Loucy (cell line): ENCODE data around the gene TMEM45B.
"Not testable (repeated sequence)": the region's sequence is repeated elsewhere in the genome, so short reads cannot be mapped to it uniquely, and the experiment has no call there.

Experiments used
- H2AFZ ChIP-seq: fragments of 200-600 bp; sonication (generic); 2 replicates; pipeline ENCODE4 v1.6.0; 2016; ENCODE audit warnings: antibody characterized with exemption, mild to moderate bottlenecking, low read length, moderate library complexity
- H3F3A ChIP-seq: fragments of 200-600 bp; 2 replicates; pipeline ENCODE4 v1.6.0; 2016; ENCODE audit warnings: antibody characterized with exemption, low read depth, mild to moderate bottlenecking
- H3K27me3 ChIP-seq: fragments of 200-600 bp; sonication (generic); 2 replicates; pipeline ENCODE4 v1.6.1; 2014; ENCODE audit warnings: low read length, mild to moderate bottlenecking; ENCODE audit not compliant: insufficient read depth, poor library complexity, severe bottlenecking
- H3K36me3 ChIP-seq: fragments of 200-600 bp; sonication (generic); 2 replicates; pipeline ENCODE4 v1.6.1; 2016; ENCODE audit warnings: low read length; ENCODE audit not compliant: insufficient read depth
- H3K4me1 ChIP-seq: fragments of 200-600 bp; sonication (generic); 2 replicates; pipeline ENCODE4 v1.5.1; 2014; ENCODE audit warnings: low read length, mild to moderate bottlenecking; ENCODE audit not compliant: insufficient read depth, poor library complexity, severe bottlenecking
- H3K4me2 ChIP-seq: fragments of 200-600 bp; sonication (generic); 2 replicates; pipeline ENCODE4 v1.6.0; 2014; ENCODE audit warnings: antibody characterized with exemption, low read length, low read depth, mild to moderate bottlenecking; ENCODE audit not compliant: poor library complexity, severe bottlenecking
- H3K4me3 ChIP-seq: fragments of 200-600 bp; sonication (generic); 2 replicates; pipeline ENCODE4 v1.5.1; 2014; ENCODE audit warnings: low read length, mild to moderate bottlenecking, mixed read lengths; ENCODE audit not compliant: poor library complexity, severe bottlenecking
- H3K79me2 ChIP-seq: fragments of 200-600 bp; sonication (generic); 2 replicates; pipeline ENCODE4 v1.6.1; 2014; ENCODE audit warnings: low read length; ENCODE audit not compliant: insufficient read depth
- H3K9ac ChIP-seq: fragments of 200-600 bp; sonication (generic); 2 replicates; pipeline ENCODE4 v1.6.0; 2014; ENCODE audit warnings: mild to moderate bottlenecking, low read depth, low read length, moderate library complexity; ENCODE audit not compliant: poor library complexity, severe bottlenecking
- H3K9me2 ChIP-seq: fragments of 200-600 bp; sonication (generic); replicated peaks from 2 replicates; pipeline ENCODE4 v1.6.1; 2016; ENCODE audit warnings: low read depth, low read length, mixed read lengths
- H3K9me3 ChIP-seq: fragments of 200-600 bp; sonication (generic); 2 replicates; pipeline ENCODE4 v1.6.1; 2014; ENCODE audit warnings: mild to moderate bottlenecking, antibody characterized with exemption, low read length, low read depth; ENCODE audit not compliant: insufficient read depth
- H4K20me1 ChIP-seq: fragments of 200-600 bp; sonication (generic); 2 replicates; pipeline ENCODE4 v1.6.0; 2014; ENCODE audit warnings: antibody characterized with exemption, low read length, mild to moderate bottlenecking; ENCODE audit not compliant: insufficient read depth, poor library complexity, severe bottlenecking
- CTCF ChIP-seq: fragments of 200-600 bp; sonication (generic); conservative IDR thresholded peaks from 2 replicates; pipeline ENCODE4 v1.5.1; 2014; ENCODE audit warnings: mild to moderate bottlenecking, antibody characterized with exemption, low read length
- EZH2phosphoT487 ChIP-seq: fragments of 200-600 bp; IDR thresholded peaks from 2 replicates; pipeline ENCODE4 v1.6.1; 2018; ENCODE audit warnings: antibody characterized with exemption, mild to moderate bottlenecking, moderate library complexity, borderline replicate concordance

The TMEM45B gene

GRCh38 chr11:129866311-129866710 is 50.7 kb downstream of the TMEM45B start:
- H3K4me1 ChIP-seq: peaks cover 7% of the 10 kb centered on the region

GRCh38 chr11:129868626-129869025 is 53.0 kb downstream of the TMEM45B start:
- not testable (repeated sequence) for H3F3A ChIP-seq, H3K9me2 ChIP-seq, H3K9me3 ChIP-seq, H4K20me1 ChIP-seq, H3K4me3 ChIP-seq, H3K79me2 ChIP-seq, H3K9ac ChIP-seq, H3K4me2 ChIP-seq, H2AFZ ChIP-seq, H3K27me3 ChIP-seq, H3K4me1 ChIP-seq
- H3K36me3 ChIP-seq: peaks cover 98% of the 10 kb centered on the region

More at GRCh38 chr11:129866311-129866710, 50.7 kb downstream of the TMEM45B start:
- H3K79me2 ChIP-seq: no peaks in the 10 kb centered on the region
- no peaks in the 10 kb centered on the region for H3K9me3 ChIP-seq
- H4K20me1 ChIP-seq: no peaks in the 10 kb centered on the region
- H2AFZ ChIP-seq: no peak overlapping the region
- TF ChIP-seq CTCF: no peak
- no peaks in the 10 kb centered on the region for H3K9me2 ChIP-seq
- peaks cover 85% of the 10 kb centered on the region for H3K36me3 ChIP-seq
- H3K27me3 ChIP-seq: no peaks in the 10 kb centered on the region
- no peak overlapping the region for H3K4me3 ChIP-seq
- no peak overlapping the region for H3K4me2 ChIP-seq
- H3F3A ChIP-seq: no peaks in the 10 kb centered on the region
- no peak overlapping the region for H3K9ac ChIP-seq

GRCh38 chr11:129871914-129872313 is 56.3 kb downstream of the TMEM45B start:
- Histone ChIP-seq H3K79me2 (no peaks in the 10 kb centered on the region), H4K20me1 (no peaks in the 10 kb centered on the region), H3K27me3 (no peaks in the 10 kb centered on the region), H3K4me1 (no peaks in the 10 kb centered on the region), H2AFZ (no peak overlapping the region), H3K9ac (no peak overlapping the region), H3K9me2 (no peaks in the 10 kb centered on the region), H3F3A (no peaks in the 10 kb centered on the region), H3K36me3 (peaks cover 97% of the 10 kb centered on the region; the same call in 1 of the 2 replicates), H3K4me3 (no peak overlapping the region), H3K4me2 (no peak overlapping the region), H3K9me3 (no peaks in the 10 kb centered on the region)
- TF ChIP-seq EZH2phosphoT487: no peak
- TF ChIP-seq CTCF: no peak

- Histone ChIP-seq H3K4me2 (no peak overlapping the region), H3K9me3 (no peaks in the 10 kb centered on the region), H4K20me1 (peaks cover 9% of the 10 kb centered on the region), H3K4me3 (no peak overlapping the region), H3K9me2 (no peaks in the 10 kb centered on the region), H3K27me3 (no peaks in the 10 kb centered on the region), H3K4me1 (no peaks in the 10 kb centered on the region), H2AFZ (no peak overlapping the region), H3K79me2 (peaks cover 3% of the 10 kb centered on the region; the same call in 1 of the 2 replicates), H3K9ac (no peak overlapping the region), H3K36me3 (peaks cover 96% of the 10 kb centered on the region), H3F3A (no peaks in the 10 kb centered on the region)
- TF ChIP-seq CTCF (no peak), EZH2phosphoT487 (no peak)
These were observed 64.7 kb downstream of the TMEM45B start for GRCh38 chr11:129880311-129880710.
